Panc1 (cell line): ENCODE measurements around the gene THBS1. TPM values are rescaled to one million over a fixed set of nuclear protein-coding genes. Genes with fewer than 3 reads are reported as not detected.

Experiments used
- ATAC-seq: fragments of 200-7000 bp; cut with Tn5 transposase; 2 replicates; pipeline ENCODE4 v1.9.1; 2020; ENCODE audit warnings: mild to moderate bottlenecking, moderate library complexity
- BruUV-seq: library from RNA; stranded (reverse); fragments of 400-500 nt; replicated peaks from 2 replicates; lab custom pipeline; 2021; lab: Mats Ljungman, UMichigan
- CTCF ChIA-PET: fragments of 300-600 bp; sonication (Branson Sonifier 250); formaldehyde crosslinking; loops from one replicate; lab custom pipeline; 2022; ENCODE audit warnings: antibody characterized with exemption; lab: Charles Lee
- POLR2A ChIA-PET: fragments of 300-600 bp; sonication (Branson Sonifier 250); formaldehyde crosslinking; loops from one replicate; lab custom pipeline; 2022; ENCODE audit warnings: antibody characterized with exemption; lab: Charles Lee
- DNase-seq: peaks from one replicate; pipeline ENCODE4 v3.0.0-alpha.2; 2010; ENCODE audit warnings: low read depth, low spot score
- H3K27ac ChIP-seq: 2 replicates; pipeline ENCODE4 v1.5.1; 2011; ENCODE audit warnings: mild to moderate bottlenecking, low read length, inconsistent platforms
- H3K27me3 ChIP-seq: fragments of 200-500 bp; sonication (Bioruptor generic); 2 replicates; pipeline ENCODE4 v1.6.0; 2014; ENCODE audit warnings: low read length, inconsistent platforms; ENCODE audit not compliant: control insufficient read depth, insufficient read depth
- H3K36me3 ChIP-seq: fragments of 200-500 bp; sonication (Bioruptor generic); 2 replicates; pipeline ENCODE4 v1.5.1; 2014; ENCODE audit warnings: inconsistent platforms, mild to moderate bottlenecking, low read length, moderate library complexity; ENCODE audit not compliant: control insufficient read depth, insufficient read depth
- H3K4me1 ChIP-seq: 2 replicates; pipeline ENCODE4 v1.5.1; 2011; ENCODE audit warnings: inconsistent platforms, mild to moderate bottlenecking, low read length, moderate library complexity; ENCODE audit not compliant: control insufficient read depth, insufficient read depth
- H3K4me3 ChIP-seq, 2 experiments: 2 replicates each; pipeline ENCODE4 v1.5.1; 2011 to 2012; ENCODE audit warnings: low read depth in 2 of 2, low read length in 2 of 2, mild to moderate bottlenecking in 2 of 2, inconsistent platforms in 1 of 2, moderate library complexity in 1 of 2
- H3K9me3 ChIP-seq: fragments of 200-500 bp; sonication (Bioruptor generic); 2 replicates; pipeline ENCODE4 v1.5.1; 2014; ENCODE audit warnings: low read depth, mild to moderate bottlenecking, inconsistent platforms, low read length, moderate library complexity; ENCODE audit not compliant: control insufficient read depth, insufficient read depth
- CTCF ChIP-seq: fragments of 450-650 bp; IDR thresholded peaks from 2 replicates; pipeline ENCODE4 v1.5.1; 2017; ENCODE audit warnings: mild to moderate bottlenecking
- POLR2AphosphoS5 ChIP-seq: IDR thresholded peaks from 2 replicates; pipeline ENCODE4 v1.6.1; 2012; ENCODE audit warnings: mild to moderate bottlenecking, low read depth, low read length, moderate library complexity
- SIN3A ChIP-seq: IDR thresholded peaks from 2 replicates; pipeline ENCODE4 v1.6.1; 2012; ENCODE audit warnings: low read depth, mild to moderate bottlenecking, low read length, moderate library complexity, borderline replicate concordance; ENCODE audit not compliant: insufficient read depth
- TCF7L2 ChIP-seq: IDR thresholded peaks from 2 replicates; pipeline ENCODE4 v1.6.1; 2011; ENCODE audit warnings: mild to moderate bottlenecking, low read depth, low read length, inconsistent platforms
- in situ Hi-C: cut with HindIII; loops from 2 replicates; pipeline ENCODE4 v1.10.0; 2016; ENCODE audit warnings: low sequenced_read_pairs, low pct_unique_long_range_greater_than_20kb
- intact Hi-C: fragments of 100-400 bp; cut with micrococcal nuclease; formaldehyde crosslinking; loops from one replicate; pipeline ENCODE4 v1.10.0; 2022; ENCODE audit not compliant: unreplicated experiment
- total RNA-seq: library from RNA; stranded (reverse); gene quantifications from one replicate; pipeline ENCODE4 v1.2.1, GENCODE V29; 2021; ENCODE audit not compliant: unreplicated experiment
- TF ChIP-seq, protein P1 (sequence below), 2 experiments: IDR thresholded peaks; 2 replicates each; pipeline ENCODE4 v1.6.1; 2011 to 2012; ENCODE audit warnings: low read depth in 2 of 2, control low read depth in 1 of 2, low read length in 1 of 2, mild to moderate bottlenecking in 1 of 2, moderate library complexity in 1 of 2; ENCODE audit not compliant: insufficient read depth in 1 of 2

THBS1 gene
- total RNA-seq, 1 experiment from 2014 or later, result 61.9 TPM

DNA sequence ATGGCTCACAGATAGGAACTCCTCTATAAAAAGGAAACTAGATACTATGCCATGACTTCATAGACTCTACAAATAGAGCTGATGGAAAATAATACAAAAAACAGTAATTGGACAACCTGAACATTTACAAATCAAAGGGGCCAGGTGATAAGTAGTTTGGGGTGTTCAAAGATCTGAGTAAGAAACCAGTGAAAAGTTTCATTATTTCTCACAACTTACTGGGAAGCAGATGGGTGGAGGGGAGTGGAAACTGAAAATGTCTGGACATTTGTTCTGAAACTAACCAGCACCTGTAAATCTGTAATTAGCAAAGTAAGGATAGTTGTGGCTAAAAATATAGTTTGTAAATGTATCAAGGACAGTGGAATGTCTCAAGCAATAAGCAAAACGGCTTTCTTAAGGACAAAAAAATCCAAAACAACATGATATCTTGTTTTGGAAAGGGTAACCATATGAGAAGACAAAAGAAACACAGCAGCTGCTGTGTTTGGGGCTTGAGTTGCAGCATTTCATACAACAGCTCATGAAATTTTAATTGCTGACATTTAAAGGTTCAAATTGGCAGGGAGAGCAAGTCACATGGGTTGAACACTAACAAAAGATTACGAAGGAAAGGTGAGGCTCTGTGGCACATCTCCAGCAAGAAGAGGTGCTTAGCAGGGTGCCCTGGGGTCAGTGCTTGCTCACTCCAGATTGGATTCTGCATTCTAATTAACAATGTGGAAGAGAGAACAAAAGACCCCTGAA, 26.8 kb upstream of the THBS1 start:
- CTCF ChIA-PET, result no interaction called here

GRCh38 chr15:39554746-39555387, 26.0 kb upstream of the THBS1 start:
- TF ChIP-seq POLR2AphosphoS5, result no peak
- TF ChIP-seq, protein P1, sequence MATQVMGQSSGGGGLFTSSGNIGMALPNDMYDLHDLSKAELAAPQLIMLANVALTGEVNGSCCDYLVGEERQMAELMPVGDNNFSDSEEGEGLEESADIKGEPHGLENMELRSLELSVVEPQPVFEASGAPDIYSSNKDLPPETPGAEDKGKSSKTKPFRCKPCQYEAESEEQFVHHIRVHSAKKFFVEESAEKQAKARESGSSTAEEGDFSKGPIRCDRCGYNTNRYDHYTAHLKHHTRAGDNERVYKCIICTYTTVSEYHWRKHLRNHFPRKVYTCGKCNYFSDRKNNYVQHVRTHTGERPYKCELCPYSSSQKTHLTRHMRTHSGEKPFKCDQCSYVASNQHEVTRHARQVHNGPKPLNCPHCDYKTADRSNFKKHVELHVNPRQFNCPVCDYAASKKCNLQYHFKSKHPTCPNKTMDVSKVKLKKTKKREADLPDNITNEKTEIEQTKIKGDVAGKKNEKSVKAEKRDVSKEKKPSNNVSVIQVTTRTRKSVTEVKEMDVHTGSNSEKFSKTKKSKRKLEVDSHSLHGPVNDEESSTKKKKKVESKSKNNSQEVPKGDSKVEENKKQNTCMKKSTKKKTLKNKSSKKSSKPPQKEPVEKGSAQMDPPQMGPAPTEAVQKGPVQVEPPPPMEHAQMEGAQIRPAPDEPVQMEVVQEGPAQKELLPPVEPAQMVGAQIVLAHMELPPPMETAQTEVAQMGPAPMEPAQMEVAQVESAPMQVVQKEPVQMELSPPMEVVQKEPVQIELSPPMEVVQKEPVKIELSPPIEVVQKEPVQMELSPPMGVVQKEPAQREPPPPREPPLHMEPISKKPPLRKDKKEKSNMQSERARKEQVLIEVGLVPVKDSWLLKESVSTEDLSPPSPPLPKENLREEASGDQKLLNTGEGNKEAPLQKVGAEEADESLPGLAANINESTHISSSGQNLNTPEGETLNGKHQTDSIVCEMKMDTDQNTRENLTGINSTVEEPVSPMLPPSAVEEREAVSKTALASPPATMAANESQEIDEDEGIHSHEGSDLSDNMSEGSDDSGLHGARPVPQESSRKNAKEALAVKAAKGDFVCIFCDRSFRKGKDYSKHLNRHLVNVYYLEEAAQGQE (IDR thresholded peaks at IDR 0.05; ENCODE audit: insufficient read depth in 1 of 2, low read depth in 2 of 2, low read length in 1 of 2), result no peak
- TF ChIP-seq SIN3A, result no peak
- TF ChIP-seq CTCF, result no peak
- no peak for TF ChIP-seq TCF7L2
- DNase-seq (no peak), ATAC-seq (no peak)
- Histone ChIP-seq H3K4me1 (no peaks in the 10 kb centered on the region; the same call in 1 of the 2 replicates), H3K36me3 (no peaks in the 10 kb centered on the region), H3K9me3 (no peaks in the 10 kb centered on the region), H3K27ac (no peak overlapping the region; the same call in 1 of the 2 replicates), H3K27me3 (no peaks in the 10 kb centered on the region), H3K4me3 (no peak overlapping the region)
- in situ Hi-C loops, result no loop called here
- POLR2A ChIA-PET, result no interaction called here
- BruUV-seq, result no TSS peak
- CTCF ChIA-PET, result interaction anchor here (0.6 kb wide), 1 partner anchor 69 kb away, joined by 3 read pairs; no protein-coding TSS in a partner anchor
- intact Hi-C loops, result no loop called here

More for the DNA sequence above, 26.8 kb upstream of the THBS1 start:
- H3K27ac ChIP-seq, result no peak overlapping the region
- intact Hi-C loops, result no loop called here
- no TSS peak for BruUV-seq
- in situ Hi-C loops, result no loop called here
- POLR2A ChIA-PET, result no interaction called here
- no peaks in the 10 kb centered on the region for H3K27me3 ChIP-seq
- TF ChIP-seq, protein P1 (IDR thresholded peaks at IDR 0.05; ENCODE audit: insufficient read depth in 1 of 2, low read depth in 2 of 2, low read length in 1 of 2), result no peak
- TF ChIP-seq POLR2AphosphoS5 (no peak), SIN3A (no peak), CTCF (no peak), TCF7L2 (no peak)
- DNase-seq (no peak), ATAC-seq (no peak)
- H3K9me3 ChIP-seq, result no peaks in the 10 kb centered on the region
- H3K36me3 ChIP-seq, result no peaks in the 10 kb centered on the region
- H3K4me1 ChIP-seq, result no peaks in the 10 kb centered on the region; the same call in 1 of the 2 replicates
- H3K4me3 ChIP-seq, result no peak overlapping the region
